ENCODE results near the gene PACSIN3.

GRCh38 chr11:47132490-47132889 lies 53.7 kb downstream of the PACSIN3 start:
- TF ChIP-seq CTCF (IDR thresholded peaks at IDR 0.05; ENCODE audit: low read length) (no peak), EZH2 (IDR thresholded peaks at IDR 0.05; ENCODE audit: borderline replicate concordance, low read length) (no peak)

All from OCI-LY1 (cell line).